GM23338 (cell line): ENCODE results near the gene CASR. TPM values are rescaled to one million over a fixed set of nuclear protein-coding genes. Genes with fewer than 3 reads are reported as not detected.

ENCODE experiments used
- ATAC-seq: fragments of 200-7000 bp; cut with Tn5 transposase; 3 replicates; pipeline ENCODE4 v1.9.1; 2020
- DNase-seq: peaks from one replicate; pipeline ENCODE4 v3.0.0-alpha.2; 2015; ENCODE audit warnings: low spot score
- H2AFZ ChIP-seq: fragments of 200-600 bp; sonication (generic); 2 replicates; pipeline ENCODE4 v1.8.0; 2016; ENCODE audit warnings: antibody characterized with exemption, mild to moderate bottlenecking, moderate library complexity
- H3F3A ChIP-seq: fragments of 200-600 bp; sonication (generic); replicated peaks from 2 replicates; pipeline ENCODE4 v1.8.0; 2017; ENCODE audit warnings: antibody characterized with exemption, mixed run types, low read depth
- H3K27ac ChIP-seq: fragments of 200-600 bp; sonication (generic); 2 replicates; pipeline ENCODE4 v1.6.1; 2016; ENCODE audit warnings: low read depth
- H3K27me3 ChIP-seq: fragments of 200-600 bp; sonication (generic); 2 replicates; pipeline ENCODE4 v1.8.0; 2016; ENCODE audit warnings: mild to moderate bottlenecking, mixed run types, moderate library complexity; ENCODE audit not compliant: insufficient read depth
- H3K36me3 ChIP-seq: fragments of 200-600 bp; sonication (generic); 2 replicates; pipeline ENCODE4 v1.8.0; 2016; ENCODE audit warnings: mild to moderate bottlenecking; ENCODE audit not compliant: insufficient read depth
- H3K4me1 ChIP-seq: fragments of 200-600 bp; sonication (generic); 2 replicates; pipeline ENCODE4 v1.8.0; 2016; ENCODE audit warnings: mild to moderate bottlenecking, moderate library complexity; ENCODE audit not compliant: insufficient read depth
- H3K4me2 ChIP-seq: fragments of 200-600 bp; sonication (generic); 2 replicates; pipeline ENCODE4 v1.7.1; 2017; ENCODE audit warnings: mixed run types
- H3K4me3 ChIP-seq: fragments of 200-600 bp; sonication (generic); 2 replicates; pipeline ENCODE4 v1.6.1; 2016; ENCODE audit warnings: mixed run types
- H3K79me2 ChIP-seq: fragments of 200-600 bp; sonication (generic); replicated peaks from 2 replicates; pipeline ENCODE4 v1.8.0; 2017; ENCODE audit warnings: mild to moderate bottlenecking; ENCODE audit not compliant: insufficient read depth
- H3K9me2 ChIP-seq: fragments of 200-600 bp; sonication (generic); 2 replicates; pipeline ENCODE4 v1.8.0; 2017; ENCODE audit not compliant: insufficient read depth
- H4K20me1 ChIP-seq: fragments of 200-600 bp; sonication (generic); replicated peaks from 2 replicates; pipeline ENCODE4 v1.8.0; 2017; ENCODE audit warnings: mild to moderate bottlenecking; ENCODE audit not compliant: insufficient read depth
- H3K27ac Mint-ChIP-seq: 2 replicates; pipeline ENCODE4 v1.8.0; 2020; ENCODE audit warnings: inconsistent platforms, mild to moderate bottlenecking, moderate library complexity, mixed read lengths
- H3K27me3 Mint-ChIP-seq: 3 replicates; pipeline ENCODE4 v1.8.0; 2022; ENCODE audit warnings: low read depth, mild to moderate bottlenecking, moderate library complexity, mixed read lengths, inconsistent platforms; ENCODE audit not compliant: insufficient read depth, poor library complexity
- H3K36me3 Mint-ChIP-seq: 3 replicates; pipeline ENCODE4 v1.8.0; 2021; ENCODE audit warnings: low read depth, mild to moderate bottlenecking, inconsistent platforms, moderate library complexity, mixed read lengths
- H3K4me1 Mint-ChIP-seq: 3 replicates; pipeline ENCODE4 v1.8.0; 2020; ENCODE audit warnings: mild to moderate bottlenecking, inconsistent platforms, mixed read lengths
- H3K4me3 Mint-ChIP-seq: 3 replicates; pipeline ENCODE4 v1.8.0; 2021; ENCODE audit warnings: moderate library complexity, mild to moderate bottlenecking, inconsistent platforms, mixed read lengths
- H3K9me3 Mint-ChIP-seq: 3 replicates; pipeline ENCODE4 v1.8.0; 2020; ENCODE audit warnings: moderate library complexity, mild to moderate bottlenecking, inconsistent platforms, mixed read lengths
- CREB1 ChIP-seq: fragments of 250-450 bp; sonication (Bioruptor Pico); IDR thresholded peaks from 2 replicates; pipeline ENCODE4 v1.5.0; 2020; ENCODE audit warnings: low read depth, mild to moderate bottlenecking, moderate library complexity
- CTCF ChIP-seq, 2 experiments: fragments of 200-600 bp in 1 of 2; sonication (generic) in 1 of 2; conservative IDR thresholded peaks; 2 replicates each; pipeline versions ENCODE4 v1.5.1 to v1.6.1; 2016 to 2017; ENCODE audit warnings: antibody characterized with exemption in 2 of 2, low read depth in 2 of 2, mild to moderate bottlenecking in 2 of 2, moderate library complexity in 1 of 2
- EZH2 ChIP-seq: fragments of 200-600 bp; sonication (generic); IDR thresholded peaks from one replicate; pipeline ENCODE4 v1.8.0; 2017; ENCODE audit warnings: antibody characterized with exemption, mild to moderate bottlenecking, low read depth; ENCODE audit not compliant: unreplicated experiment
- JUNB ChIP-seq: IDR thresholded peaks from one replicate; pipeline ENCODE4 v1.6.1; 2016; ENCODE audit warnings: antibody characterized with exemption; ENCODE audit not compliant: unreplicated experiment
- POLR2AphosphoS5 ChIP-seq: IDR thresholded peaks from 2 replicates; pipeline ENCODE4 v1.6.1; 2016; ENCODE audit warnings: antibody characterized with exemption, low read depth
- ZNF114 ChIP-seq: fragments of 250-450 bp; sonication (Bioruptor Pico); IDR thresholded peaks from 2 replicates; pipeline ENCODE4 v1.5.0; 2020; ENCODE audit warnings: mild to moderate bottlenecking, moderate library complexity
- ZNF331 ChIP-seq: fragments of 250-450 bp; sonication (Bioruptor Pico); IDR thresholded peaks from 2 replicates; pipeline ENCODE4 v1.5.0; 2020; ENCODE audit warnings: low read depth, mild to moderate bottlenecking, moderate library complexity
- ZNF462 ChIP-seq: fragments of 250-450 bp; sonication (Bioruptor Pico); IDR thresholded peaks from 2 replicates; pipeline ENCODE4 v1.5.0; 2020; ENCODE audit warnings: mild to moderate bottlenecking, moderate library complexity
- polyA plus RNA-seq: library from polyadenylated mRNA; unstranded; fragments of >200 nt; fragmentation: Nextera tagmentation; extraction: Ambion mirVana; gene quantifications from 2 replicates; pipeline ENCODE4 v1.2.1, GENCODE V29; 2016
- total RNA-seq: library from RNA; depleted of rRNA; stranded (reverse); fragments of >200 nt; shearing (Covaris generic); gene quantifications from 2 replicates; pipeline ENCODE4 v1.2.3, GENCODE V29; 2014

Gene CASR
- total and polyA plus RNA-seq, 2 experiments from 2014 or later = 0.08 to 0.56 TPM

GRCh38 chr3:122208579-122208978 is 25.1 kb downstream of the CASR start (continued):
- TF ChIP-seq ZNF462 (no peak), CREB1 (CRISPR knock-in tag) (no peak), CTCF (conservative IDR thresholded peaks at IDR 0.05; ENCODE audit: low read depth in 2 of 2) (no peak), POLR2AphosphoS5 (no peak), ZNF114 (CRISPR knock-in tag) (no peak), EZH2 (no peak), JUNB (no peak)

GRCh38 chr3:122213650-122214049 is 30.2 kb downstream of the CASR start:
- DNase-seq = no peak
- 0 out of 2 replicates have a peak, but pooled peaks cover 3% of the 10 kb centered on the region for H3K9me2 ChIP-seq
- Mint-ChIP-seq H3K9me3 (no peaks in the 10 kb centered on the region), H3K4me3 (no peak overlapping the region), H3K27me3 (peaks cover 3% of the 10 kb centered on the region), H3K27ac (no peak overlapping the region), H3K36me3 (no peaks in the 10 kb centered on the region), H3K4me1 (peaks cover 3% of the 10 kb centered on the region; the same call in 2 of the 3 replicates)
- no peak overlapping the region for H3K4me3 ChIP-seq
- no peaks in the 10 kb centered on the region for H3K4me1 ChIP-seq
- no peaks in the 10 kb centered on the region for H3K36me3 ChIP-seq
- no peaks in the 10 kb centered on the region for H3K27me3 ChIP-seq
- no peaks in the 10 kb centered on the region for H3F3A ChIP-seq
- no peak for ATAC-seq
- no peak overlapping the region; the same call in 1 of the 2 replicates for H2AFZ ChIP-seq
- no peaks in the 10 kb centered on the region for H3K79me2 ChIP-seq
- H3K4me2 ChIP-seq = no peak overlapping the region
- no peak overlapping the region for H3K27ac ChIP-seq
- H4K20me1 ChIP-seq = no peaks in the 10 kb centered on the region
- no peak for TF ChIP-seq ZNF331
- no peak for TF ChIP-seq ZNF462
- TF ChIP-seq CREB1 (CRISPR knock-in tag) = no peak
